Keratinocyte (primary cell): ENCODE measurements around the gene MGMT. TPM values are rescaled to one million over a fixed set of nuclear protein-coding genes. Genes with fewer than 3 reads are reported as not detected.

Experiments used
- DNase-seq: peaks from one replicate; pipeline ENCODE4 v3.0.0-alpha.2; 2011; ENCODE audit warnings: low read depth, missing footprints, low spot score
- FAIRE-seq: peaks from 2 replicates; lab custom pipeline; 2011; peaks lifted over from hg19 to GRCh38; lab: Jason Lieb, UNC
- H2AFZ ChIP-seq: 2 replicates; pipeline ENCODE4 v1.6.0; 2012; ENCODE audit warnings: low read length, control low read depth, inconsistent platforms; ENCODE audit not compliant: control insufficient read depth
- H3K27ac ChIP-seq: 2 replicates; pipeline ENCODE4 v1.5.1; 2011; ENCODE audit warnings: low read length; ENCODE audit not compliant: control insufficient read depth, insufficient read depth
- H3K27me3 ChIP-seq: 3 replicates; pipeline ENCODE4 v1.6.0; 2011; ENCODE audit warnings: low read length; ENCODE audit not compliant: control insufficient read depth, insufficient read depth; ENCODE audit errors: extremely low read depth
- H3K36me3 ChIP-seq, 2 experiments: 2 replicates in 1 of 2; 3 replicates in 1 of 2; pipeline ENCODE4 v1.5.1; 2011; ENCODE audit warnings: low read length in 2 of 2, mild to moderate bottlenecking in 1 of 2; ENCODE audit not compliant: control insufficient read depth in 2 of 2, insufficient read depth in 2 of 2; ENCODE audit errors: extremely low read depth in 1 of 2
- H3K4me1 ChIP-seq: 3 replicates; pipeline ENCODE4 v1.5.1; 2011; ENCODE audit warnings: low read length; ENCODE audit not compliant: control insufficient read depth, insufficient read depth; ENCODE audit errors: extremely low read depth
- H3K4me2 ChIP-seq: 3 replicates; pipeline ENCODE4 v1.6.0; 2011; ENCODE audit warnings: low read depth, low read length; ENCODE audit not compliant: control insufficient read depth, insufficient read depth; ENCODE audit errors: extremely low read depth
- H3K4me3 ChIP-seq, 3 experiments: fragments of 200-600 bp in 1 of 3; sonication (generic) in 1 of 3; 2 replicates in 2 of 3; 3 replicates in 1 of 3; pipeline ENCODE4 v1.5.1; 2011 to 2016; ENCODE audit warnings: low read length in 3 of 3, mild to moderate bottlenecking in 3 of 3, control low read depth in 2 of 3, inconsistent platforms in 1 of 3, low read depth in 1 of 3, mixed read lengths in 1 of 3, mixed run types in 1 of 3, moderate library complexity in 1 of 3; ENCODE audit not compliant: control insufficient read depth in 2 of 3, insufficient read depth in 2 of 3; ENCODE audit errors: extremely low read depth in 1 of 3
- H3K79me2 ChIP-seq: 2 replicates; pipeline ENCODE4 v1.6.0; 2012; ENCODE audit warnings: low read length; ENCODE audit not compliant: control insufficient read depth, insufficient read depth
- H3K9ac ChIP-seq: 3 replicates; pipeline ENCODE4 v1.6.0; 2011; ENCODE audit warnings: low read length; ENCODE audit not compliant: control insufficient read depth, insufficient read depth; ENCODE audit errors: extremely low read depth
- H3K9me1 ChIP-seq: 3 replicates; pipeline ENCODE4 v1.6.0; 2011; ENCODE audit warnings: low read length; ENCODE audit not compliant: control insufficient read depth, insufficient read depth; ENCODE audit errors: extremely low read depth
- H3K9me3 ChIP-seq: 2 replicates; pipeline ENCODE4 v1.5.1; 2012; ENCODE audit warnings: low read depth, low read length; ENCODE audit not compliant: control insufficient read depth
- H4K20me1 ChIP-seq: 3 replicates; pipeline ENCODE4 v1.6.0; 2011; ENCODE audit warnings: low read length; ENCODE audit not compliant: control insufficient read depth, insufficient read depth; ENCODE audit errors: extremely low read depth
- CTCF ChIP-seq, 3 experiments: IDR thresholded peaks in 1 of 3; conservative IDR thresholded peaks in 1 of 3; optimal IDR thresholded peaks in 1 of 3; 2 replicates in 2 of 3; 3 replicates in 1 of 3; pipeline versions ENCODE3 to v1.5.1; 2011; ENCODE audit warnings: low read length in 3 of 3, mild to moderate bottlenecking in 3 of 3, moderate library complexity in 2 of 3, control low read depth in 1 of 3, inconsistent platforms in 1 of 3; ENCODE audit not compliant: insufficient read depth in 2 of 3; ENCODE audit errors: extremely low read depth in 1 of 3
- EZH2 ChIP-seq: IDR thresholded peaks from one replicate; pipeline ENCODE4 v1.6.1; 2012; ENCODE audit warnings: inconsistent platforms, mild to moderate bottlenecking, low read length, moderate library complexity
- dilution Hi-C: fragments of 300-500 bp; cut with MboI; formaldehyde crosslinking; loops from one replicate; pipeline ENCODE4 v1.7.0; 2020; ENCODE audit warnings: low sequenced_read_pairs; ENCODE audit not compliant: extremely low pct_ligation_motif_present
- polyA plus RNA-seq, 5 experiments: library from polyadenylated mRNA; depleted of rRNA in 3 of 5; stranded (reverse) in 3 of 5; stranded (forward) in 1 of 5; unstranded in 1 of 5; fragments of >200 nt; gene quantifications; 1 replicate in 1 of 5; 2 replicates in 3 of 5; 3 replicates in 1 of 5; pipeline versions ENCODE4 v1.2.1 to v1.2.3, GENCODE V29; 2011 to 2012; ENCODE audit warnings: missing spikeins in 2 of 5, low read depth in 1 of 5, low replicate concordance in 1 of 5

The MGMT gene
- polyA plus RNA-seq, 1 donor (not counting 4 experiments of a cell fraction or from before 2014, with no cell fraction given), result 15.2 TPM

- H2AFZ ChIP-seq, result peak overlapping the region; percentile 84
- no peaks in the 10 kb centered on the region for H3K9me3 ChIP-seq
- TF ChIP-seq CTCF (optimal IDR thresholded peaks at IDR 0.05 in 1 of 3, IDR thresholded peaks at IDR 0.05 in 1 of 3, conservative IDR thresholded peaks at IDR 0.05 in 1 of 3; ENCODE audit: extremely low read depth in 1 of 3, insufficient read depth in 2 of 3, low read length in 3 of 3) (no peak), EZH2 (no peak)
- H3K79me2 ChIP-seq, result no peaks in the 10 kb centered on the region
- H3K27ac ChIP-seq, result peak overlapping the region; percentile 13
- no peaks in the 10 kb centered on the region for H3K9me1 ChIP-seq
- H3K4me3 ChIP-seq, result peak overlapping the region; percentile 74 to 85 (median 76)
- no peaks in the 10 kb centered on the region for H3K27me3 ChIP-seq
- peak overlapping the region; percentile 68 for H3K9ac ChIP-seq
- DNase-seq, result no peak
- FAIRE-seq, result no peak
- peaks cover 12% of the 10 kb centered on the region for H3K4me1 ChIP-seq
- H4K20me1 ChIP-seq, result no peaks in the 10 kb centered on the region
- H3K4me2 ChIP-seq, result peak overlapping the region; percentile 78
- no peaks in the 10 kb centered on the region for H3K36me3 ChIP-seq
- dilution Hi-C loops, result no loop called here
These were observed 471 bp downstream of the MGMT start for GRCh38 chr10:129467359-129468064.

DNA sequence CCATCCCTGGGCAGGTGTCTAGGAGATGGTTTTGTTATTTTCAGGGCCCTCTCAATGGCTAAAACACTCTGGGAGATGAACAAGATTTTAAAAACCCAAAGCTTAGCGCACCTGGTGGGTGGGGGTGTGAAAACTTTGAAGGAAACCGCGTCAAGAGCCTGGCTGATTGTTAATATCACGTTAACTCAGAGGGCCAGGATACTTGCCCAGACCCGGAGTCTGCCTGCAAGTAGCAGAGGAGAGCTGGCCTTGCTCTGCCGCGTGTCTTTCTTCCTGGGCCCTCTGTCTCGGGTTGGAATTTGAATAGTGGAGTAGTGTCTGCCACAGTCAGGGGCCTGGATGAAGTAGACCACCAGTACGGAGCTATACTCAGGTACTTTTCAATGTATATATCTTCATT lies 1.1 kb downstream of the MGMT start:
- Histone ChIP-seq H3K9me1 (no peaks in the 10 kb centered on the region), H4K20me1 (no peaks in the 10 kb centered on the region), H2AFZ (no peak overlapping the region), H3K4me1 (peaks cover 12% of the 10 kb centered on the region), H3K27me3 (no peaks in the 10 kb centered on the region), H3K79me2 (no peaks in the 10 kb centered on the region), H3K9me3 (no peaks in the 10 kb centered on the region), H3K36me3 (no peaks in the 10 kb centered on the region), H3K4me2 (no peak overlapping the region), H3K4me3 (no peak overlapping the region), H3K9ac (no peak overlapping the region), H3K27ac (no peak overlapping the region)
- DNase-seq, result no peak
- FAIRE-seq, result no peak
- dilution Hi-C loops, result no loop called here
- no peak for TF ChIP-seq EZH2
- TF ChIP-seq CTCF (optimal IDR thresholded peaks at IDR 0.05 in 1 of 3, IDR thresholded peaks at IDR 0.05 in 1 of 3, conservative IDR thresholded peaks at IDR 0.05 in 1 of 3; ENCODE audit: extremely low read depth in 1 of 3, insufficient read depth in 2 of 3, low read length in 3 of 3), result no peak
